HG03558 (cell line): Measurements from ENCODE around the gene TMEM178B.
"Not testable (repeated sequence)": the region's sequence is repeated elsewhere in the genome, so short reads cannot be mapped to it uniquely, and the experiment has no call there.

ENCODE experiments used
- ATAC-seq: cut with Tn5 transposase; IDR thresholded peaks from one replicate; pipeline ENCODE4 v1.9.1; 2021; ENCODE audit warnings: moderate number of reproducible peaks; ENCODE audit not compliant: unreplicated experiment; ENCODE audit errors: extremely low read depth

The TMEM178B gene

DNA sequence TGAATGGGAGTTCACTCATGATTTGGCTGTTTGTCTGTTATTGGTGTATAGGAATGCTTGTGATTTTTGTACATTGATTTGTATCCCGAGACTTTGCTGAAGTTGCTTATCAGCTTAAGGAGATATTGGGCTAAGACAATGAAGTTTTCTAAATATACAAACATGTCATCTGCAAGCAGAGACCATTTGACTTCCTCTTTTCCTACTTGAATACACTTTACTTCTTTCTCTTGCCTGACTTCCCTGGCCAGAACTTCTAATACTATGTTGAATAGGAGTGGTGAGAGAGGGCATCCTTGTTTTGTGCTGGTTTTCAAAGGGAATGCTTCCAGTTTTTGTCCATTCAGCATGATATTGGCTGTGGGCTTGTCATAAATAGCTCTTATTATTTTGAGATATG lies 101.9 kb downstream of the TMEM178B start:
- ATAC-seq: not testable (repeated sequence)

DNA sequence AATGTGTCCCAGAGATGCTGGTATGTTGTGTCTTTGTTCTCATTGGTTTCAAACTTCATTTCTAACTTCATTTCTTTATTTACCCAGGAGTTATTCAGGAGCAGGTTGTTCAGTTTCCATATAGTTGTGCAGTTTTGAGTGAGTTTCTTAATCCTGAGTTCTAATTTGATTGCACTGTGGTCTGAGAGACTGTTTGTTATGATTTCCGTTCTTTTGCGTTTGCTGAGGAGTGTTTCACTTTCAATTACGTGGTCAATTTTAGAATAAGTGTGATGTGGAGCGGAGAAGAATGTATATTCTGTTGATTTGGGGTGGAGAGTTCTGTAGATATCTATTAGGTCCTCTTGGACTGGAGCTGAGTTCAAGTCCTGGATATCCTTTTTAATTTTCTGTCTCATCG lies 103.3 kb downstream of the TMEM178B start:
- ATAC-seq: not testable (repeated sequence)

- no peak for ATAC-seq
Measured at GRCh38 chr7:141178486-141179135, 104.7 kb downstream of the TMEM178B start.

DNA sequence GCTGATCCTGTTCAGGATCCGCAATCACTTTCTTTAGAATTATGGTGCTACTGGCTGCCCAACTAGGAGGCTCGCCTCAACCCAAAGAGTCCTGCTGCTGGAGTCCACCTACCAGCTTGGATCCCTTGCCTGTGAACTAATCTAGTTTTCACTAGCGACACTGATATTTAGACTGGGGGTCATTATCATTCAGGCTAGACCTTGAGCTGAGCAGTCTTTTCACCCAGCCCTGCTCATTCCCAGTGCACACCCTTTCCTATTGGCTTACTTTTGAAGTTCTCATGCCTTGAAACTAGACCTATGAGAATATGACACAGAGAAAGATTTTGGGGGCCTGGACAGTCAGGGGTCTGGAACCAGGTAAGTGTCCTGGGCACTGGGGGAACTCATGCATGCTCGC lies 107.9 kb downstream of the TMEM178B start:
- no peak for ATAC-seq

- ATAC-seq: no peak
Measured at GRCh38 chr7:141184532-141185190, 110.8 kb downstream of the TMEM178B start.

GRCh38 chr7:141185369-141185967 lies 111.6 kb downstream of the TMEM178B start:
- ATAC-seq: no peak

- ATAC-seq: no peak
Measured at GRCh38 chr7:141189231-141189630, 115.4 kb downstream of the TMEM178B start.

GRCh38 chr7:141190495-141190894 lies 116.6 kb downstream of the TMEM178B start:
- ATAC-seq: no peak

DNA sequence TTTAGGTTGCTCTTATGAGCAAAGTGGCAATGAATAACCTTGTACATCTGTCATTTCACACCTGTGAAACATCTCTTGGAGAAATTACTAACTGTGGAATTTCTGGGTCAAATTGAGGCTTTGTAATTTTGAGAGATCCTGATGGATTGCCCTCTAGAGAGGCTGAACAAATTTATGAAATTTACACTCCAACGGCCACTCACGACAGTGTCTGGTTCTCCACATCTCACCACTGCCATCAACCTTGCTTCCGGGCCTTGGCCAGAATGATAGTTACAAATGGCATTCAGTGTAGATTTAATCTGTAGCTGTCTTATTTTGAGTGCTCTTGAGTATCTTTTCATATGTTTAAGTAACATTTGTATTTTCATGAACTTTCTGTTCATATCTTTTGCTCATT lies 117.4 kb downstream of the TMEM178B start:
- no peak for ATAC-seq

DNA sequence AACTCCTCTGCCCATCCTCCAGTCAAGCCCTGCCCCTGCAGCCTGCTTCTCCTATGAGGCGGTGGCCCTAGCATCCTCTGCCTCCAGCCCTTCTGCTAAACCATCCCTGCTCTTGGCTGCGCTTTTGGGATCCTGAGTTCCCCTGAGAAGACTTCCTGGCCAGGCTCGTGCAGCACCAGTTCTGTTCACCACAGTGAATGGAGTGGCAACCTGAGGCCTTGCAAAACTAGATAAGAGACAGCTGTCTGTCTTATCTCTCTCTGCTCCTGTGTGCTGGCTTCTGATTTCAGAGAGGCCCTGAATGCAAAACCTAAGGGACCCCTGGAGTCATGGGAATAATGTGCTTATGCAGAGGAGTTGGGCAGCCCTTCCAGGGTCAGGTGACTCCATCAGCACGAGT lies 119.2 kb downstream of the TMEM178B start:
- no peak for ATAC-seq

GRCh38 chr7:141195722-141196121 lies 121.9 kb downstream of the TMEM178B start:
- not testable (repeated sequence) for ATAC-seq

DNA sequence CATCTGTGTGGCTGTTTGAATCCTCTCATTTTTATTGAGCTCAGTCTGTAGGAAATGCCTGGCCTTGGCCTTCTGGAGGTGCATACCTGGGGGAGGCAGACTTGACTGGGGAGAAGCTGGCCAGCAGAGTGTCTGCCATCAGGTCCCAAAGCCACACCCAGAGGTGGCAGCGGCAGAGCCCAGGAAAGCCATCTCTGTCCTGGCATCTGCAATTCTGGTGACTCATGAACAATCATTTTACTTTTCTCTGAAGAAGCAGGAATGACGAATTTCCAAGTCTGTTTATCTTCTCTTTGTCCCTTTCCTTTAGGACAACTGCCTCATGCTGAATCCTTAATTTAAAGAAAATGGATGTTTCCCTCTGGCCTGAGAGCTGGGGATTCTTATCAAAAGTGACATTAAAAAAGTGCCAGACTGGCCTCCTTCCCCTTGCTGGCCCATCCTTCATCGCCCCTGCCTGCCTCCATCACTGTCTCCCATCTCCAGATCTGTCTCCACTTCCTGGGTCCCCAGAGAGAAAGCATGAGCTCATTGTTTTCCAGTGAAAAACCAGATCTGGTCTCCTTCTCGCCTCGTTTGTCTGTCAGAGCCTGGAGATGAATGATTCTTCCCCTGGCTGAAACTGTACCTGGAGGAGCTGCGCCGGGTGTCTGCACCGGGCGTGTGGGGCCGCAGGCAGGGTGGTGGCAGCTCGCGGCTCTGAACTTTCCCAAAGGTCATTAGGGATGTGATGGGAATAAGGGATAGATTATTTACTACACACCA lies 124.5 kb downstream of the TMEM178B start:
- no peak for ATAC-seq

DNA sequence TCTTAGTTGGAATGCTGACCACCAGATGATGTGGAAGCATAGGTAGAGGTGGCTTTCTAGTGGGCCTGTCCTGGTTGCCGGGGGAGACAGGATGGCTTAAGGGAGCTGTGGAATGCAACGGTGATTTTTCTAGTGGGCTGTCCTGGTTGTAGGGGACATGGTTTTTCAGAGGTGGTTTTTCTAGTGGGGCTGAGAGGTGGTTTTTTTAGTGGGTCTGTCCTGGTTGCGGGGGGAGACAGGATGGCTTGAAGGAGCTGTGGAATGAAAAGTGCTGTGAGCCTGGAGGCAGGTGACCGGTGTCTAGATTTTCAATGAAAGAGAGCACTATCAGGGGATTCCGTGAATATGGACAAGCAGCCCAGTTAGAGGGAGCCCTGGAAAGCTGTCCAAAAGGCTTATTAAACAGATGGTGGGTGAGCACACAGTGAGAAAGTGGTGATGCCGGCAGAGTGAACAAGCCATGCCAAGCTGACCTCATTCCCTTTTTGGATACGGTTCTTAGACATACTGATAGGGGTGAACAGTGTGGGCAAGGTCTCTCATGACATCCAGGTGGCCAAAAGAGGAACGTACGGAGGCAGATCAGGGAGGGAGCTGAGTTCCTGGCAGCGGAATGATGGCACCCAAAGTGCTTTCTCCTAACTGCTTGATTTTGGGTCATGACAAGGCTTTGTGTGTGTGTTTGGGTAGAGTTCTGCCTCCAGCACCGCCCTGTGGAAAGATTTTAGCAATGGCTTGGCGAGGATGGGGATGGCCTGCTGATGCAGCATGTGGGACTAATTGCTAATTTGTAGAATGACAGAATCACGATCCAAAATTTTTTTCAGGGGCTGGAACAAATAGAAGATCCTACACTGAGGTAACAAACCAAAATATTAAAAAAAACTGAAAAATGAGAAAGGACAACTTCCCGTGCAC lies 126.6 kb downstream of the TMEM178B start:
- no peak for ATAC-seq

- ATAC-seq: no peak
Measured at GRCh38 chr7:141201145-141201885, 127.5 kb downstream of the TMEM178B start.

DNA sequence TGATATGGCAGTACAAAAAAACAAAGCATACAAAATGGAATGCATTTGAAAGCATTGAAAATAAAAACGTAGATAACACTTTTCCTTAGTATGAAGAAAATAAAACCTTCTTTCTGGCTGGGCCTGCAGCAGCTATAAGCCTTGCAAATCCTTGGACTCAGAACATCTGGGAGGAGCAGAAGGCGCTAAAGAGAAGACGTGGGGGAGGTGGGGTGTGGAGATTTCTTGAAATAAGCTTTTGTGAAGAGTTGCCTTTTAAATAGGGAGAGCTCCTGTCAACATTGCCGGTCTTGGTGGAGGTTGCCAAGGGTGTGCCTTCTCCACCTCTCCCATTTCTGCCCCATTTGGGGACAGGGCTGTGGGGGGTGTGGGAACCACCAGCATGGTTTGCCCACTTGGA lies 128.7 kb downstream of the TMEM178B start:
- no peak for ATAC-seq

DNA sequence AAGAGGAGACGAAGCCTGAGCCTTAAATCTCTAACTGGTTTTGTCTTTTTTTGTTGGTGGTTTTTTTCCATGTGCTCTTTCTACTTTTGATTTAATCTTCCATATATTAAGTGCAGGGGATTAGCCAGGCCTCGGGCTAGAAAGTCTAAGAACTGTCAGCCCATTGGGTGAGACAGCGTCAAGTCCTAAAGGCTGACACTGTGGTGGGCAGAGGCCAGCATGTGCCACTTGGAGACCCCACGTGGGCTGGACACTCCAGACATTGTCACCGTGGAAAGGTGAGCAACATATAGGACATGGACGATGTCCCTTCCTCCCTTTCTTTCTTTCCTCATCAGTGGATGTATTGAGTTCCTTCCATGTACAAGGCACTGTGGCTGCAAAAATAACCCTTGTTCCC lies 129.3 kb downstream of the TMEM178B start:
- no peak for ATAC-seq

DNA sequence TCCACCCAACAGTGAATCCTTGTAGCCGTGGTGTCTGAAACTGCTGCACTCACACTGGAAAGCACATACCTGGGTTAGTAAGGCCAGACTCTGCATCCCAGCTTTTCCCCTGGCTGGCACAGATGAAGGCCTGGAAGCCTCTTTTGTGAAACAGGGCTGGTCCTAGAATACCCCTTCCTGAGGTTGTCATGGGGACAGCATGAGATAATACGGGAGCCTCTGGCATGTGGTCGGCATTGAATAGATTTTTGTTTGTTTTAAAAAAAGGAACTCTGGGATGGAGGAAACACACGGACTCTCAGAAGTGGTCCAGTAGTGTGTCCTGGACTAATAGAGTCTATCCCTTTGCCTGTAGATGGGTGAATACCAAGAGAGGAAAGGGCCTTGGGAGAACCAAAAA lies 129.7 kb downstream of the TMEM178B start:
- ATAC-seq: no peak

DNA sequence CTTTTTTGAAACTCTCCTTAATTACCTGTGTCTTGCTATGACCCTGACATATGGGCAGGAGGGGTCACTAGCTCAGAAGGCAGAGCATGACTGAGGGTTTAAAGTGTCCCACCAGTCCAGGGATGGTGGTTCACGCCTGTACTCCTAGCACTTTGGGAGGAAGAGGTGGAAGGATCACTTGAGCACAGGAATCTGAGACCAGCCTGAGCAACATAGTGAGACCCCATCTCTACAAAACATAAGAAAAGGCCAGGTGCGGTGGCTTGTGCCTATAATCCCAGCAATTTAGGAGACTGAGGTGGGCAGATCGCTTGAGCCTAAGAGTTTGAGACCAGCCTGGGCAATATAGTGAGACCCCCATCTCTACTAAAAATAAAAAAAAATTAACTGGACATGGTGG lies 133.8 kb downstream of the TMEM178B start:
- ATAC-seq: no peak

- no peak for ATAC-seq
Measured at GRCh38 chr7:141208539-141208938, 134.7 kb downstream of the TMEM178B start.
